WTC11 (cell line): Measurements from ENCODE around the gene NT5C1A. TPM values are rescaled to one million over a fixed set of nuclear protein-coding genes. Genes with fewer than 3 reads are reported as not detected.

Experiments
- ATAC-seq: fragments of 200-7000 bp; cut with Tn5 transposase; 2 replicates; pipeline ENCODE4 v1.10.0; 2021; ENCODE audit warnings: mild to moderate bottlenecking, moderate library complexity
- CTCF ChIA-PET: fragments of 300-600 bp; sonication (Branson Sonifier 250); formaldehyde crosslinking; loops from one replicate; lab custom pipeline; 2021; ENCODE audit warnings: antibody characterized with exemption; lab: Charles Lee
- POLR2A ChIA-PET: fragments of 350-600 bp; sonication (Branson Sonifier 250); formaldehyde crosslinking; loops from one replicate; lab custom pipeline; 2021; ENCODE audit warnings: antibody characterized with exemption; lab: Charles Lee
- DNase-seq: peaks from one replicate; pipeline ENCODE4 v3.0.0; 2021; ENCODE audit warnings: low spot score
- H3K27ac Mint-ChIP-seq: 2 replicates; pipeline ENCODE4 v1.8.0; 2021; ENCODE audit warnings: mixed read lengths
- H3K27me3 Mint-ChIP-seq: 2 replicates; pipeline ENCODE4 v1.8.0; 2021; ENCODE audit warnings: low read depth, mild to moderate bottlenecking, moderate library complexity, mixed read lengths
- H3K36me3 Mint-ChIP-seq: 2 replicates; pipeline ENCODE4 v1.8.0; 2021; ENCODE audit warnings: mixed read lengths
- H3K4me1 Mint-ChIP-seq: 2 replicates; pipeline ENCODE4 v1.8.0; 2022; ENCODE audit warnings: mixed read lengths
- H3K4me3 Mint-ChIP-seq: 2 replicates; pipeline ENCODE4 v1.8.0; 2021; ENCODE audit warnings: mild to moderate bottlenecking, moderate library complexity, mixed read lengths
- H3K9me3 Mint-ChIP-seq: 2 replicates; pipeline ENCODE4 v1.8.0; 2021; ENCODE audit warnings: mixed read lengths
- AFF4 ChIP-seq: sonication (generic); formaldehyde crosslinking; IDR thresholded peaks from 2 replicates; pipeline ENCODE4 v1.8.1; 2023; ENCODE audit warnings: mild to moderate bottlenecking, missing genetic modification reagents, borderline replicate concordance
- ARID4B ChIP-seq: sonication (generic); formaldehyde crosslinking; IDR thresholded peaks from 2 replicates; pipeline ENCODE4 v1.8.0; 2023; ENCODE audit warnings: missing genetic modification reagents, mild to moderate bottlenecking, borderline replicate concordance
- ATF1 ChIP-seq: sonication (generic); formaldehyde crosslinking; IDR thresholded peaks from 2 replicates; pipeline ENCODE4 v1.8.1; 2023; ENCODE audit warnings: mild to moderate bottlenecking, moderate library complexity, missing genetic modification reagents
- CREM ChIP-seq: sonication (generic); formaldehyde crosslinking; IDR thresholded peaks from 2 replicates; pipeline ENCODE4 v1.8.1; 2022; ENCODE audit warnings: mild to moderate bottlenecking, missing genetic modification reagents, moderate library complexity
- E2F5 ChIP-seq: sonication (generic); formaldehyde crosslinking; IDR thresholded peaks from 2 replicates; pipeline ENCODE4 v1.8.1; 2022; ENCODE audit warnings: mild to moderate bottlenecking, moderate library complexity, missing genetic modification reagents
- ELF4 ChIP-seq: sonication (generic); formaldehyde crosslinking; IDR thresholded peaks from 2 replicates; pipeline ENCODE4 v1.8.1; 2022; ENCODE audit warnings: low read depth, mild to moderate bottlenecking, moderate library complexity, missing genetic modification reagents
- EMX1 ChIP-seq: fragments of 250-450 bp; sonication (Bioruptor Pico); IDR thresholded peaks from 2 replicates; pipeline ENCODE4 v1.8.0; 2021; ENCODE audit warnings: mild to moderate bottlenecking
- ERG ChIP-seq: fragments of 250-450 bp; sonication (Bioruptor Pico); IDR thresholded peaks from 2 replicates; pipeline ENCODE4 v1.8.0; 2021; ENCODE audit warnings: mild to moderate bottlenecking
- ESRRA ChIP-seq: sonication (generic); formaldehyde crosslinking; IDR thresholded peaks from 2 replicates; pipeline ENCODE4 v1.8.1; 2022; ENCODE audit warnings: mild to moderate bottlenecking, missing genetic modification reagents, borderline replicate concordance
- GRHL2 ChIP-seq: fragments of 250-450 bp; sonication (Bioruptor Pico); IDR thresholded peaks from 2 replicates; pipeline ENCODE4 v1.8.0; 2022; ENCODE audit warnings: mild to moderate bottlenecking, moderate library complexity; ENCODE audit not compliant: insufficient replicate concordance, severe bottlenecking
- NFATC4 ChIP-seq: fragments of 250-450 bp; sonication (Bioruptor Pico); IDR thresholded peaks from 2 replicates; pipeline ENCODE4 v1.9.0; 2021; ENCODE audit warnings: mild to moderate bottlenecking
- NFYB ChIP-seq: sonication (generic); formaldehyde crosslinking; conservative IDR thresholded peaks from 2 replicates; pipeline ENCODE4 v1.8.0; 2022; ENCODE audit warnings: low read depth, missing genetic modification reagents
- PREB ChIP-seq: sonication (generic); formaldehyde crosslinking; IDR thresholded peaks from 2 replicates; pipeline ENCODE4 v1.8.1; 2022; ENCODE audit warnings: mild to moderate bottlenecking, missing genetic modification reagents, moderate library complexity, borderline replicate concordance
- USF1 ChIP-seq: sonication (generic); formaldehyde crosslinking; IDR thresholded peaks from 2 replicates; pipeline ENCODE4 v1.8.0; 2022; ENCODE audit warnings: mild to moderate bottlenecking, missing genetic modification reagents
- USF2 ChIP-seq: sonication (generic); formaldehyde crosslinking; IDR thresholded peaks from 2 replicates; pipeline ENCODE4 v1.8.1; 2023; ENCODE audit warnings: mild to moderate bottlenecking, missing genetic modification reagents, moderate library complexity
- ZNF281 ChIP-seq: sonication (generic); formaldehyde crosslinking; IDR thresholded peaks from 2 replicates; pipeline ENCODE4 v1.8.0; 2023; ENCODE audit warnings: mild to moderate bottlenecking, missing genetic modification reagents
- total RNA-seq: library from RNA; stranded (reverse); gene quantifications from 3 replicates; pipeline ENCODE4 v1.2.3, GENCODE V29; 2021

Gene NT5C1A
- total RNA-seq, 1 experiment from 2014 or later, result not detected

GRCh38 chr1:39635871-39636210, 36.1 kb downstream of the NT5C1A start (continued):
- TF ChIP-seq PREB (CRISPR knock-in tag), result no peak
- TF ChIP-seq ARID4B, result no peak
- no peak for TF ChIP-seq NFYB
- TF ChIP-seq E2F5, result no peak
- TF ChIP-seq NFATC4 (CRISPR knock-in tag), result no peak
- no peak for TF ChIP-seq ZNF281 (CRISPR knock-in tag)
- no peak for TF ChIP-seq ELF4 (CRISPR knock-in tag)
- TF ChIP-seq ESRRA, result no peak
- no peak for TF ChIP-seq USF2 (CRISPR knock-in tag)

- Mint-ChIP-seq H3K27me3 (peaks cover 94% of the 10 kb centered on the region), H3K36me3 (no peaks in the 10 kb centered on the region), H3K4me3 (no peak overlapping the region), H3K9me3 (no peaks in the 10 kb centered on the region), H3K4me1 (peaks cover 21% of the 10 kb centered on the region), H3K27ac (no peak overlapping the region)
- ATAC-seq (no peak), DNase-seq (no peak)
- POLR2A ChIA-PET, result no interaction called here
- CTCF ChIA-PET, result interaction anchor here (0.7 to 7.3 kb wide), 8 partner anchors 13 to 85 kb away, joined by 3 to 44 read pairs (median 4); partner anchors contain the start of genes HPCAL4 and NT5C1A
- TF ChIP-seq ERG (CRISPR knock-in tag) (no peak), GRHL2 (CRISPR knock-in tag) (no peak), AFF4 (no peak), ESRRA (no peak), CREM (CRISPR knock-in tag) (no peak), USF1 (CRISPR knock-in tag) (no peak), ATF1 (CRISPR knock-in tag) (no peak), PREB (CRISPR knock-in tag) (no peak), EMX1 (no peak)
Measured at GRCh38 chr1:39635205-39635870, 36.6 kb downstream of the NT5C1A start.
